ENCODE data around the gene MRPL41.

DNA sequence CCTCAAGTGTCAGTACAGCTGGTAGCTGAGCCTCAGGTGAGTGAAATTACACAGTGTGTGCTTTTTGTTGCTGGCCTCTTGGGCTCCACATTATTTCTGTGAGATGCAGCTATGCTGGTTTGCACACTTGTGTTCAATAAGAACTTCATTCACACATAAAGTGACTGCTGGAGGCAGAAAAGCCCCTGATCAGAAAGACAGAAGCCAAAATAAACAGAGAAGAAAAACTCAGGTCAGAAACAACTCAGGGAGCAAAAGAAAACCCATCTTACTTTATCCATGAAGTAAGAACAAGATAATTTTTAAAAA, 16.6 kb upstream of the MRPL41 start:
- TF ChIP-seq YY1 (IDR thresholded peaks at IDR 0.05; ENCODE audit: insufficient read depth, insufficient read length) (no peak), ZNF274 (IDR thresholded peaks at IDR 0.05; ENCODE audit: low read depth, low read length) (no peak), SUZ12 (IDR thresholded peaks at IDR 0.05; ENCODE audit: extremely low read depth, insufficient read depth, insufficient read length) (no peak)
